KMS-11 (cell line): ENCODE data around the gene KDM4D.
"Not testable (repeated sequence)": the region's sequence is repeated elsewhere in the genome, so short reads cannot be mapped to it uniquely, and the experiment has no call there.

ENCODE experiments used
- H2AFZ ChIP-seq: fragments of 200-600 bp; sonication (generic); 2 replicates; pipeline ENCODE4 v1.6.1; 2016; ENCODE audit warnings: antibody characterized with exemption, mixed run types, low read depth
- H3K27ac ChIP-seq: fragments of 200-600 bp; sonication (generic); 2 replicates; pipeline ENCODE4 v1.6.1; 2016; ENCODE audit warnings: mild to moderate bottlenecking, mixed run types
- H3K27me3 ChIP-seq: fragments of 200-600 bp; sonication (generic); 2 replicates; pipeline ENCODE4 v1.6.1; 2017; ENCODE audit warnings: mild to moderate bottlenecking, low read depth, mixed run types, moderate library complexity; ENCODE audit not compliant: insufficient read depth
- H3K36me3 ChIP-seq: fragments of 200-600 bp; sonication (generic); 2 replicates; pipeline ENCODE4 v1.6.1; 2017; ENCODE audit warnings: mild to moderate bottlenecking, mixed run types; ENCODE audit not compliant: insufficient read depth
- H3K4me1 ChIP-seq: fragments of 200-600 bp; sonication (generic); 2 replicates; pipeline ENCODE4 v1.6.1; 2016; ENCODE audit warnings: mild to moderate bottlenecking, low read depth, mixed run types; ENCODE audit not compliant: poor library complexity, severe bottlenecking
- H3K4me2 ChIP-seq: fragments of 200-600 bp; sonication (generic); 2 replicates; pipeline ENCODE4 v1.7.0; 2016; ENCODE audit warnings: mild to moderate bottlenecking, mixed run types
- H3K4me3 ChIP-seq: fragments of 200-600 bp; sonication (generic); IDR thresholded peaks from 2 replicates; pipeline ENCODE4 v1.6.1; 2017; ENCODE audit warnings: low read depth, low read length, mixed read lengths; ENCODE audit not compliant: insufficient read depth
- H3K79me2 ChIP-seq: fragments of 200-600 bp; sonication (generic); 2 replicates; pipeline ENCODE4 v1.6.1; 2016; ENCODE audit warnings: low read depth, mixed run types; ENCODE audit not compliant: insufficient read depth
- H3K9ac ChIP-seq: fragments of 200-600 bp; sonication (generic); 2 replicates; pipeline ENCODE4 v1.6.1; 2016; ENCODE audit warnings: mild to moderate bottlenecking, mixed run types
- H4K20me1 ChIP-seq: fragments of 200-600 bp; sonication (generic); 2 replicates; pipeline ENCODE4 v1.6.1; 2016; ENCODE audit warnings: mild to moderate bottlenecking, mixed run types; ENCODE audit not compliant: insufficient read depth
- CTCF ChIP-seq: fragments of 200-600 bp; sonication (generic); conservative IDR thresholded peaks from 2 replicates; pipeline ENCODE4 v1.6.1; 2017; ENCODE audit warnings: low read depth, mild to moderate bottlenecking, antibody characterized with exemption, low read length, moderate library complexity, mixed read lengths

KDM4D gene

GRCh38 chr11:95005642-95006041 is 32.1 kb downstream of the KDM4D start:
- Histone ChIP-seq H2AFZ (no peak overlapping the region), H3K27ac (no peak overlapping the region), H3K4me1 (no peaks in the 10 kb centered on the region), H3K36me3 (no peaks in the 10 kb centered on the region), H3K4me3 (no peak overlapping the region), H3K79me2 (no peaks in the 10 kb centered on the region), H3K9ac (no peak overlapping the region), H3K4me2 (no peak overlapping the region), H4K20me1 (no peaks in the 10 kb centered on the region), H3K27me3 (no peaks in the 10 kb centered on the region)
- TF ChIP-seq CTCF = no peak

DNA sequence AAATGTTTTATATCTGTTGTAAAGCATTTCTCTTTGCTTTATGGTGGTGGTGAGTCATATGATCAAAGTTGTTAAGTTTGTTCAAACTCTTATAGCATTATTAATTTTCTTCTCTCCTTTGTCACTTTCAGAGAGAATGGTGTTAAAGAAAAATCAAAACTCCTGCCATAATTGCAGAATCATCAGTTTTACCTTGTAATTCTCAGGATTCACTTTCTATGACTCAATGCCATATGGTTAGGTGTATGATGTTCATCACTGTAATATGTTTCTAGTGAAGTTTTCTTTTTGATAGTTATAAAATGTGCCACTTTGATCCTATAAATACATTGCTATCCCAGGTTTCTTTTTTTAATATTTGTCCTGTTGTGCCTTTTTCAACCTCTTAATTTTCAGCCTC is 37.9 kb downstream of the KDM4D start:
- H3K9ac ChIP-seq = no peak overlapping the region
- no peak overlapping the region for H3K27ac ChIP-seq
- no peak overlapping the region for H3K4me2 ChIP-seq
- no peaks in the 10 kb centered on the region for H3K79me2 ChIP-seq
- TF ChIP-seq CTCF = no peak
- no peaks in the 10 kb centered on the region for H3K4me1 ChIP-seq
- no peaks in the 10 kb centered on the region for H3K27me3 ChIP-seq
- no peaks in the 10 kb centered on the region for H4K20me1 ChIP-seq
- no peaks in the 10 kb centered on the region for H3K36me3 ChIP-seq
- no peak overlapping the region for H3K4me3 ChIP-seq
- no peak overlapping the region for H2AFZ ChIP-seq

GRCh38 chr11:95014184-95014821 is 40.8 kb downstream of the KDM4D start:
- Histone ChIP-seq H2AFZ (no peak overlapping the region), H3K79me2 (no peaks in the 10 kb centered on the region), H3K4me1 (no peaks in the 10 kb centered on the region), H3K4me2 (no peak overlapping the region), H3K9ac (no peak overlapping the region), H3K36me3 (no peaks in the 10 kb centered on the region), H3K27me3 (no peaks in the 10 kb centered on the region), H3K4me3 (no peak overlapping the region), H3K27ac (no peak overlapping the region), H4K20me1 (no peaks in the 10 kb centered on the region)
- TF ChIP-seq CTCF = no peak

DNA sequence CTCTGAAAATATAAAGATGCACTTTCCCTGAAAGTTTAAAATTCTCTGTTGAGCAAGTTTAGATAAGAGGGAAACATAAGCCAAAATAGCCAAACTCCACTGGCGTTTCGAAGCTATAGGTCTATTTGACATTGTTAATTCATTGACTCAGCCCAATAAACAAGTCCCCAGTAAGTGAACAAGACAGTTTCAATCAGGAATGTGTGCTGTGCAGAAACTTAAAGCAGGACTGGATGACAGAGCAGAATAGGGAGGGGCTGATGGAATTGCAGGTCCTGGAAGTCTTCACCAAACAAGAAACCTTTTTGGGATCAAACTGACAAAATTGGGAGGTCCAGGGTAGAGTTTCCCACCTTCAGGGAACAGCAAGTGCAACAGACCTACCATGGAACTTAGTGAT is 42.6 kb downstream of the KDM4D start:
- Histone ChIP-seq H3K27me3 (no peaks in the 10 kb centered on the region), H3K4me3 (no peak overlapping the region), H3K36me3 (no peaks in the 10 kb centered on the region), H3K79me2 (no peaks in the 10 kb centered on the region), H3K27ac (no peak overlapping the region), H3K4me1 (no peaks in the 10 kb centered on the region), H4K20me1 (no peaks in the 10 kb centered on the region), H2AFZ (no peak overlapping the region), H3K4me2 (no peak overlapping the region), H3K9ac (no peak overlapping the region)
- no peak for TF ChIP-seq CTCF

GRCh38 chr11:95021468-95021867 is 48.0 kb downstream of the KDM4D start:
- not testable (repeated sequence) for H3K9ac ChIP-seq, H3K36me3 ChIP-seq, H3K27me3 ChIP-seq, H3K79me2 ChIP-seq, H3K4me2 ChIP-seq, H2AFZ ChIP-seq, H3K4me1 ChIP-seq, H3K4me3 ChIP-seq, H4K20me1 ChIP-seq, H3K27ac ChIP-seq
